HepG2 (cell line): ENCODE data around the gene ADGRE3. TPM values are rescaled to one million over a fixed set of nuclear protein-coding genes. Genes with fewer than 3 reads are reported as not detected.

Experiments used
- ATAC-seq: fragments of 200-7000 bp; cut with Tn5 transposase; 3 replicates; pipeline ENCODE4 v1.9.1; 2020; ENCODE audit warnings: mild to moderate bottlenecking, moderate library complexity
- BruUV-seq: library from RNA; stranded (reverse); fragments of 400-500 nt; replicated peaks from 2 replicates; lab custom pipeline; 2021; lab: Mats Ljungman, UMichigan
- CTCF ChIA-PET: fragments of 300-600 bp; formaldehyde crosslinking; extraction: SDS; loops from one replicate; lab custom pipeline; 2021; ENCODE audit warnings: low total read pairs, inconsistent platforms, low intra/inter-chr PET ratio; lab: Yijun Ruan, JAX
- POLR2A ChIA-PET: fragments of 350-600 bp; sonication (Branson Sonifier 250); formaldehyde crosslinking; loops from one replicate; lab custom pipeline; 2020; ENCODE audit warnings: antibody characterized with exemption, inconsistent platforms; lab: Yijun Ruan, JAX
- DNase-seq: peaks from one replicate; pipeline ENCODE4 v3.0.0-alpha.2; 2015; ENCODE audit warnings: low spot score
- FAIRE-seq: peaks from 3 replicates; lab custom pipeline; 2011; peaks lifted over from hg19 to GRCh38; lab: Jason Lieb, UNC
- H2AFZ ChIP-seq: one replicate; pipeline ENCODE4 v1.6.1; 2011; ENCODE audit warnings: low read length, inconsistent platforms
- H3K27ac ChIP-seq: fragments of 300-600 bp; 3 replicates; pipeline ENCODE4 v1.8.0; 2011; ENCODE audit warnings: mixed run types, mild to moderate bottlenecking, mixed read lengths, low read length, inconsistent platforms; ENCODE audit not compliant: insufficient read depth; ENCODE audit errors: extremely low read length
- H3K27me3 ChIP-seq, 2 experiments: fragments of 200-600 bp in 1 of 2; 2 replicates in 1 of 2; 3 replicates in 1 of 2; pipeline versions ENCODE4 v1.6.0 to v1.8.0; 2011; ENCODE audit warnings: low read length in 2 of 2, mild to moderate bottlenecking in 2 of 2, moderate library complexity in 2 of 2, inconsistent platforms in 1 of 2; ENCODE audit not compliant: insufficient read depth in 2 of 2, control insufficient read depth in 1 of 2
- H3K36me3 ChIP-seq, 2 experiments: fragments of 200-600 bp in 1 of 2; replicated peaks in 1 of 2; 2 replicates in 1 of 2; 3 replicates in 1 of 2; pipeline versions ENCODE4 v1.5.1 to v1.8.0; 2011; ENCODE audit warnings: low read length in 2 of 2, inconsistent platforms in 1 of 2; ENCODE audit not compliant: insufficient read depth in 2 of 2, control insufficient read depth in 1 of 2
- H3K4me1 ChIP-seq: 2 replicates; pipeline ENCODE4 v1.5.1; 2012; ENCODE audit warnings: low read length, inconsistent platforms; ENCODE audit not compliant: insufficient read depth
- H3K4me2 ChIP-seq: 2 replicates; pipeline ENCODE4 v1.6.0; 2011; ENCODE audit warnings: low read depth, low read length, inconsistent platforms
- H3K4me3 ChIP-seq, 3 experiments: fragments of 200-600 bp in 1 of 3; sonication (generic), shearing (Covaris generic) in 1 of 3; replicated peaks in 1 of 3; 2 replicates each; pipeline ENCODE4 v1.5.1; 2011 to 2016; ENCODE audit warnings: low read length in 3 of 3, inconsistent platforms in 2 of 3, low read depth in 2 of 3, mild to moderate bottlenecking in 2 of 3, control low read depth in 1 of 3, mixed read lengths in 1 of 3; ENCODE audit not compliant: insufficient read depth in 1 of 3
- H3K79me2 ChIP-seq: one replicate; pipeline ENCODE4 v1.6.1; 2011; ENCODE audit warnings: low read length, inconsistent platforms; ENCODE audit not compliant: insufficient read depth
- H3K9ac ChIP-seq: 2 replicates; pipeline ENCODE4 v1.6.0; 2011; ENCODE audit warnings: mild to moderate bottlenecking, low read depth, low read length, inconsistent platforms; ENCODE audit not compliant: insufficient read depth
- H3K9me3 ChIP-seq: 2 replicates; pipeline ENCODE4 v1.5.1; 2012; ENCODE audit warnings: mild to moderate bottlenecking, low read length
- H4K20me1 ChIP-seq: 2 replicates; pipeline ENCODE4 v1.6.0; 2011; ENCODE audit warnings: inconsistent platforms, mild to moderate bottlenecking, low read length, moderate library complexity; ENCODE audit not compliant: insufficient read depth
- CBX1 ChIP-seq: IDR thresholded peaks from one replicate; pipeline ENCODE4 v1.6.1; 2016; ENCODE audit warnings: antibody characterized with exemption, low read depth
- CBX2 ChIP-seq, 2 experiments: fragments of 200-600 bp in 1 of 2; sonication (generic); formaldehyde crosslinking in 1 of 2; IDR thresholded peaks; 2 replicates each; pipeline versions ENCODE4 v1.7.0 to v1.8.1; 2018 to 2022; ENCODE audit warnings: low read depth in 2 of 2, low read length in 1 of 2, mild to moderate bottlenecking in 1 of 2, missing genetic modification reagents in 1 of 2
- FOXC1 ChIP-seq: sonication (generic); formaldehyde crosslinking; IDR thresholded peaks from 2 replicates; pipeline ENCODE4 v1.8.0; 2022; ENCODE audit warnings: mild to moderate bottlenecking, missing genetic modification reagents, borderline replicate concordance
- HNF4A ChIP-seq: sonication (generic); formaldehyde crosslinking; IDR thresholded peaks from 2 replicates; pipeline ENCODE4 v1.4.0; 2020; ENCODE audit warnings: missing genetic modification reagents
- RXRA ChIP-seq: sonication (generic); formaldehyde crosslinking; IDR thresholded peaks from 2 replicates; pipeline ENCODE4 v1.5.1; 2020; ENCODE audit warnings: missing genetic modification reagents
- SMAD3 ChIP-seq: sonication (generic); formaldehyde crosslinking; IDR thresholded peaks from 2 replicates; pipeline ENCODE4 v1.4.0; 2020; ENCODE audit warnings: missing genetic modification reagents
- SUZ12 ChIP-seq: fragments of 150-350 bp; IDR thresholded peaks from 2 replicates; pipeline ENCODE4 v1.6.1; 2014; ENCODE audit warnings: low read depth, low read length
- THAP11 ChIP-seq: IDR thresholded peaks from 2 replicates; pipeline ENCODE4 v1.6.1; 2016; ENCODE audit warnings: missing biosample characterization, missing genetic modification reagents
- THYN1 ChIP-seq: sonication (generic); formaldehyde crosslinking; IDR thresholded peaks from 2 replicates; pipeline ENCODE4 v1.8.1; 2023; ENCODE audit warnings: low read depth, mild to moderate bottlenecking, moderate library complexity, missing genetic modification reagents, borderline replicate concordance
- ZBTB8A ChIP-seq: sonication (generic); formaldehyde crosslinking; IDR thresholded peaks from 2 replicates; pipeline ENCODE4 v1.4.0; 2020; ENCODE audit warnings: mild to moderate bottlenecking, low read depth, missing genetic modification reagents, borderline replicate concordance
- ZNF569 ChIP-seq: sonication (generic); formaldehyde crosslinking; IDR thresholded peaks from 2 replicates; pipeline ENCODE4 v1.5.0; 2020; ENCODE audit warnings: mild to moderate bottlenecking, missing genetic modification reagents, moderate library complexity, borderline replicate concordance
- ZNF737 ChIP-seq: sonication (generic); formaldehyde crosslinking; IDR thresholded peaks from 2 replicates; pipeline ENCODE4 v1.5.0; 2020; ENCODE audit warnings: missing genetic modification reagents, mild to moderate bottlenecking, borderline replicate concordance
- ZNF878 ChIP-seq: sonication (generic); formaldehyde crosslinking; IDR thresholded peaks from 2 replicates; pipeline ENCODE4 v1.8.1; 2023; ENCODE audit warnings: mild to moderate bottlenecking, missing genetic modification reagents, moderate library complexity
- WGBS: methylation state at CpG from one replicate; pipeline ENCODE4 v1.1.6; 2017; ENCODE audit warnings: low lambda C conversion rate; 5-methylcytosine and 5-hydroxymethylcytosine counted together
- in situ Hi-C: cut with HindIII; loops from 2 replicates; pipeline ENCODE4 v1.10.0; 2017; ENCODE audit warnings: low pct_unique_long_range_greater_than_20kb; ENCODE audit not compliant: extremely low pct_ligation_motif_present
- intact Hi-C: fragments of 100-400 bp; cut with micrococcal nuclease; formaldehyde crosslinking; loops from one replicate; pipeline ENCODE4 v1.10.0; 2022; ENCODE audit not compliant: unreplicated experiment
- polyA plus RNA-seq, 8 experiments: library from polyadenylated mRNA; depleted of rRNA in 3 of 8; stranded (reverse) in 7 of 8; unstranded in 1 of 8; fragments of >200 nt; fragmentation: Illumina TruSeq in 4 of 8; extraction: Trizol in 4 of 8; gene quantifications; 2 replicates each; pipeline versions ENCODE4 v1.2.1 to v1.2.3, GENCODE V29; 2011 to 2016; ENCODE audit warnings: low read depth in 4 of 8, missing spikeins in 1 of 8, mixed read lengths in 1 of 8; ENCODE audit not compliant: insufficient read depth in 1 of 8
- total RNA-seq, 5 experiments: library from RNA; depleted of rRNA; stranded (reverse); fragments of >200 nt; fragmentation: Illumina TruSeq; extraction: Trizol; gene quantifications; 2 replicates each; pipeline ENCODE4 v1.2.3, GENCODE V29; 2016; ENCODE audit warnings: low read depth in 1 of 5
- TF ChIP-seq, protein P1 (sequence below): sonication (generic); formaldehyde crosslinking; IDR thresholded peaks from 2 replicates; pipeline ENCODE4 v1.4.0; 2020; ENCODE audit warnings: missing genetic modification reagents
- TF ChIP-seq, protein P2 (sequence below): sonication (generic); formaldehyde crosslinking; IDR thresholded peaks from 2 replicates; pipeline ENCODE4 v1.5.1; 2020; ENCODE audit warnings: missing genetic modification reagents, mild to moderate bottlenecking, borderline replicate concordance

ADGRE3 gene
- total and polyA plus RNA-seq, 2 of the 13 experiments (the other 11 are each of a cell fraction or from before 2014, with no cell fraction given), result not detected

DNA sequence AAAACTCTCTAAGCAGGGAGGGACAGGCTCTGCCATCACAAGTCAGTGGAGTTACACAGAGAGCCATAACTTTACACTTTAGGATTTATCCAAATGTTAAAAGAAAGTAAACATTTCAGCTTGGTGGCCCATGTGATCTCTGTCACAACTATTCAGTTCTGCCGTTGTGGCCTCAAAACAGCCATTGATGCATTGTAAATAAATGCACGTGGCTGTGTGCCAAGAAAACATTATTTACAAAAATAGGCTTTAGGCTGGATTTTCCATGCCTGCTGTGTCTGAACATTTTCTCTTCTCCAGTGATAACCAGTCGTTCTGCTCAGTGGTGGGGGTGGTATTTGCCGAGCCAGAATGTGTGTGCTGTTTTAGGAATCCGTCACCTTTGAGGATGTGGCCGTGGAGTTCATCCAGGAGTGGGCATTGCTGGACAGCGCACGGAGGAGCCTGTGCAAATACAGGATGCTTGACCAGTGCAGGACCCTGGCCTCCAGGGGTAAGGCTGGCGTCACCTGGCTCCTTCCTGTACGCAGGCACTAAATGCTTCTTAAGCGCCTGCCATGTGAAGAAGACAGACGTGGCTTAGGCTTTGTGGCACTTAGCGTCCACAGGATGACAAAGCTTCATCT, 20.1 kb upstream of the ADGRE3 start:
- TF ChIP-seq CBX1 (no peak), FOXC1 (no peak), ZNF569 (CRISPR knock-in tag) (no peak), CBX2 (IDR thresholded peaks at IDR 0.05; ENCODE audit: low read depth, low read length) (no peak), CBX2 (CRISPR knock-in tag; IDR thresholded peaks at IDR 0.05; ENCODE audit: low read depth) (no peak), SUZ12 (no peak), RXRA (CRISPR knock-in tag) (no peak), SMAD3 (CRISPR knock-in tag) (no peak), ZNF737 (no peak), HNF4A (CRISPR knock-in tag) (no peak), ZBTB8A (no peak), ZNF878 (CRISPR knock-in tag) (no peak), THAP11 (CRISPR knock-in tag) (no peak), THYN1 (CRISPR knock-in tag) (no peak)
- TF ChIP-seq, protein P1, sequence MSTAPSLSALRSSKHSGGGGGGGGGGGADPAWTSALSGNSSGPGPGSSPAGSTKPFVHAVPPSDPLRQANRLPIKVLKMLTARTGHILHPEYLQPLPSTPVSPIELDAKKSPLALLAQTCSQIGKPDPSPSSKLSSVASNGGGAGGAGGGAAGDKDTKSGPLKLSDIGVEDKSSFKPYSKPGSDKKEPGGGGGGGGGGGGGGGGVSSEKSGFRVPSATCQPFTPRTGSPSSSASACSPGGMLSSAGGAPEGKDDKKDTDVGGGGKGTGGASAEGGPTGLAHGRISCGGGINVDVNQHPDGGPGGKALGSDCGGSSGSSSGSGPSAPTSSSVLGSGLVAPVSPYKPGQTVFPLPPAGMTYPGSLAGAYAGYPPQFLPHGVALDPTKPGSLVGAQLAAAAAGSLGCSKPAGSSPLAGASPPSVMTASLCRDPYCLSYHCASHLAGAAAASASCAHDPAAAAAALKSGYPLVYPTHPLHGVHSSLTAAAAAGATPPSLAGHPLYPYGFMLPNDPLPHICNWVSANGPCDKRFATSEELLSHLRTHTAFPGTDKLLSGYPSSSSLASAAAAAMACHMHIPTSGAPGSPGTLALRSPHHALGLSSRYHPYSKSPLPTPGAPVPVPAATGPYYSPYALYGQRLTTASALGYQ (CRISPR knock-in tag), result no peak
- TF ChIP-seq, protein P2, sequence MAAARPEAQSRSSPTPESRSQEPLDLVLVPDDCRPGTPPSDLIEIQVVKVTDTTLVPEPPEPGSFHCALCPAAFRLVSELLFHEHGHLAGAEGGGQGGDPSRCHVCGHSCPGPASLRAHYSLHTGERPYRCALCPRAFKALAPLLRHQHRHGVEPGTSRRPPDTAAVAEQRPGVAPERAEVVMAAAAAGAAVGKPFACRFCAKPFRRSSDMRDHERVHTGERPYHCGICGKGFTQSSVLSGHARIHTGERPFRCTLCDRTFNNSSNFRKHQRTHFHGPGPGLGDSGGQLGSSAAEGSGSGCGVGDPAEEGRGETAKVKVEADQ, result no peak
- Histone ChIP-seq H3K9ac (no peak overlapping the region), H4K20me1 (no peaks in the 10 kb centered on the region), H3K27ac (no peak overlapping the region), H2AFZ (no peak overlapping the region), H3K4me3 (no peak overlapping the region), H3K4me1 (peaks cover 9% of the 10 kb centered on the region), H3K79me2 (no peaks in the 10 kb centered on the region), H3K9me3 (no peaks in the 10 kb centered on the region), H3K4me2 (no peak overlapping the region), H3K27me3 (no peaks in the 10 kb centered on the region), H3K36me3 (peaks cover 3 to 30% of the 10 kb centered on the region in 2 experiments; a peak in 4 of 5 replicates)
- WGBS, result 89% methylated on average over 11 of the region's 13 CpGs
- ATAC-seq, result no peak
- BruUV-seq, result no TSS peak
- no peak for DNase-seq
- CTCF ChIA-PET, result no interaction called here
- intact Hi-C loops (no loop called here), in situ Hi-C loops (no loop called here)
- POLR2A ChIA-PET, result no interaction called here
- FAIRE-seq, result no peak
